ENCODE results near the gene ALPI.
"Not testable (repeated sequence)": the region's sequence is repeated elsewhere in the genome, so short reads cannot be mapped to it uniquely, and the experiment has no call there.

ALPI gene

GRCh38 chr2:232441922-232442321 is 14.0 kb upstream of the ALPI start:
- DNase-seq (ENCODE audit: low read depth): not testable (repeated sequence)

- not testable (repeated sequence) for DNase-seq (ENCODE audit: low read depth)
Observed at GRCh38 chr2:232442431-232442830, 13.5 kb upstream of the ALPI start.

- not testable (repeated sequence) for DNase-seq (ENCODE audit: low read depth)
Observed at GRCh38 chr2:232443047-232443446, 12.9 kb upstream of the ALPI start.

GRCh38 chr2:232443669-232444408 is 12.1 kb upstream of the ALPI start:
- not testable (repeated sequence) for DNase-seq (ENCODE audit: low read depth)

- DNase-seq (ENCODE audit: low read depth): peak; percentile 50
Observed at GRCh38 chr2:232444409-232445148, 11.4 kb upstream of the ALPI start.

GRCh38 chr2:232445149-232445885 is 10.6 kb upstream of the ALPI start:
- DNase-seq (ENCODE audit: low read depth): not testable (repeated sequence)

- not testable (repeated sequence) for DNase-seq (ENCODE audit: low read depth)
Observed at GRCh38 chr2:232446266-232446777, 9.6 kb upstream of the ALPI start.

GRCh38 chr2:232447091-232447620 is 8.8 kb upstream of the ALPI start:
- no peak for DNase-seq (ENCODE audit: low read depth)

GRCh38 chr2:232447638-232448303 is 8.2 kb upstream of the ALPI start:
- DNase-seq (ENCODE audit: low read depth): no peak

GRCh38 chr2:232448304-232448690 is 7.7 kb upstream of the ALPI start:
- no peak for DNase-seq (ENCODE audit: low read depth)

GRCh38 chr2:232449964-232450363 is 6.0 kb upstream of the ALPI start:
- no peak for DNase-seq (ENCODE audit: low read depth)

GRCh38 chr2:232451645-232452044 is 4.3 kb upstream of the ALPI start:
- DNase-seq (ENCODE audit: low read depth): not testable (repeated sequence)

- no peak for DNase-seq (ENCODE audit: low read depth)
Observed at GRCh38 chr2:232454630-232455029, 1.3 kb upstream of the ALPI start.

- DNase-seq (ENCODE audit: low read depth): no peak
Observed at GRCh38 chr2:232456296-232457120, 555 bp downstream of the ALPI start.

GRCh38 chr2:232457121-232458011 is 1.4 kb downstream of the ALPI start:
- no peak for DNase-seq (ENCODE audit: low read depth)

GRCh38 chr2:232458051-232458660 is 2.2 kb downstream of the ALPI start:
- no peak for DNase-seq (ENCODE audit: low read depth)

- no peak for DNase-seq (ENCODE audit: low read depth)
Observed at GRCh38 chr2:232458661-232459418, 2.9 kb downstream of the ALPI start.

- DNase-seq (ENCODE audit: low read depth): no peak
Observed at GRCh38 chr2:232459419-232460035, 3.6 kb downstream of the ALPI start.
